GM23248 (cell line): Measurements from ENCODE around the gene SEZ6L.

Source experiments
- EZH2 ChIP-seq: fragments of 200-600 bp; sonication (generic); IDR thresholded peaks from 2 replicates; pipeline ENCODE4 v1.6.1; 2018; ENCODE audit warnings: antibody characterized with exemption, mild to moderate bottlenecking; ENCODE audit not compliant: insufficient read depth, poor library complexity, severe bottlenecking
- EZH2phosphoT487 ChIP-seq: fragments of 200-600 bp; sonication (generic); IDR thresholded peaks from 2 replicates; pipeline ENCODE4 v1.6.1; 2018; ENCODE audit warnings: antibody characterized with exemption, moderate library complexity, mild to moderate bottlenecking, low read depth; ENCODE audit not compliant: insufficient read depth

GRCh38 chr22:26199665-26200064 is 30.4 kb downstream of the SEZ6L start:
- TF ChIP-seq EZH2phosphoT487 (no peak), EZH2 (no peak)
